HG02623 (cell line): ENCODE measurements around the gene BLOC1S5.

Source experiments
- ATAC-seq: cut with Tn5 transposase; IDR thresholded peaks from one replicate; pipeline ENCODE4 v1.9.1; 2021; ENCODE audit warnings: moderate library complexity; ENCODE audit not compliant: unreplicated experiment

The BLOC1S5 gene

GRCh38 chr6:8063761-8064637 lies at the start of gene BLOC1S5:
TSS of gene BLOC1S5 (minus strand) at chr6:8064389. CDS start at chr6:8064376, 13 bp downstream.
- ATAC-seq = peak; percentile 87

DNA sequence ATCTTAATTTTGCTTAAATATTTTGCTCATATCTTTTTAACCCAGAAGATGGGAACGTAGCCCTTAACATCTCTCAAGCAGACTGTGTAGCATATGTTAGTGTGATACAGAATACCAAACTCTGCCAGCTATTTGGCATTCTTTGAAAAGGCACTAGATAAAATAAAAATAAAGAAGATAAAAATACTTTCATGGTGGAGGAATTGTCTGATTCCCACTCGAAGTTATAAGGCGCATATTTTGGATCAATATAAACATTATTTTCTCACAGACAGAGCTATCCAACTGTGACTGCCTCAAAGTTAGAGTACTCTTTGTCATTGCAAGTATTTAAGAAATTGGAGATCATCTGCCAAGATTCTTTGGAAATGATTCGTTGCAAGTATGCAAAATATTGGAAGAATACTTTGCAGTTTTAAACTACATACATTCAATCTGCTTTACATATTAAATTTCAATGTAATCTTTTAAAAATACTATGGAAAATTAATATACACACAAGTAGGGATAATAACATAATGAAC lies 49.0 kb upstream of the BLOC1S5 start:
- ATAC-seq = no peak

- ATAC-seq = no peak
Measured at GRCh38 chr6:8110725-8111124, 46.5 kb upstream of the BLOC1S5 start.

DNA sequence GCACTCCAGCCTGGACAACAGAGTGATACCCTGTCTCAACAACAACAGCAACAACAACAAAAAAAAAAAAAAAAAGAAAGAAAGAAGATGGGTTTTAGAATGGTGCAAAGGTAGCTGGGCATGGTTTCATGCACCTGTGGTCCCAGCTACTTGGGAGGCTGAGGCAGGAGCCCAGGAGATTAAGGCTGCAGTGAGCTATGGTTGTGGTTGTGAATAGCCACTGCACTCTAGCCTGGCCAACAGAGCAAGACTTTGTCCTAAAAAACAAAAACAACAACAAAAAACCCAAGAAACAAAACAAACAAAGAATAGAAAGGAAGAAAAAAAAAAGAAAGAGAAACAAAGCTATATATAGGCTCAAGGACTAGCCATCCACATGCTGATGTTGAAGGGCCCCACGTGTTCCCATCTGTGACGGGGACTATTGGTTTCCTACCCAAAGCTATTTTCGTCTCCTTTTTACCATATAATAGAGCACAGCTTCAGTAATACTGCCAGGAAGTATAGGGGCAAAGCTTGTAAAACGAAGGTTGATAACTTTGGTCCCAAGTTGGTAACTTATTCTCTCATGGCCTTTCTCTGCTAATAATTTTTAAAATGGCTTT lies 46.0 kb upstream of the BLOC1S5 start:
- ATAC-seq = no peak

GRCh38 chr6:8108759-8109539 lies 44.8 kb upstream of the BLOC1S5 start:
- no peak for ATAC-seq

GRCh38 chr6:8108031-8108660 lies 44.0 kb upstream of the BLOC1S5 start:
- no peak for ATAC-seq

GRCh38 chr6:8105791-8106190 lies 41.6 kb upstream of the BLOC1S5 start:
- no peak for ATAC-seq

DNA sequence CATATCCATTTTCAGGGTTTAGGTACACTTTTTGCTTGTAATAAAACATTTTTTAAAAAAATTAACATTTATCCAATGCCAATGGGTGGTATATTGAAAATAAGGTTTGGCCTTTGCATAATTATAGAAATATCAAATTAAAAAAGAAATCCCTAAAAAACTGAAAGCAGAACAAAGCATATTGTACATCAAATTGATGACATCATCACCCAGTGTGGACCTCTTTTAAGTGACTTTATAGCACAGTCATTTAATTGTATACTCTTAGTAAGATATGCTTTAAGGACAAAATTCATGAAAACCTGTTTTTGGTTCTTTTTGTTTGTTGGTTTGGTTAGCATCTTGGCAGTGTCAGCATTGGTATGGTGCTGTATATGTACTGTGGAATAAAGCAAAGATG lies 39.5 kb upstream of the BLOC1S5 start:
- ATAC-seq = no peak

DNA sequence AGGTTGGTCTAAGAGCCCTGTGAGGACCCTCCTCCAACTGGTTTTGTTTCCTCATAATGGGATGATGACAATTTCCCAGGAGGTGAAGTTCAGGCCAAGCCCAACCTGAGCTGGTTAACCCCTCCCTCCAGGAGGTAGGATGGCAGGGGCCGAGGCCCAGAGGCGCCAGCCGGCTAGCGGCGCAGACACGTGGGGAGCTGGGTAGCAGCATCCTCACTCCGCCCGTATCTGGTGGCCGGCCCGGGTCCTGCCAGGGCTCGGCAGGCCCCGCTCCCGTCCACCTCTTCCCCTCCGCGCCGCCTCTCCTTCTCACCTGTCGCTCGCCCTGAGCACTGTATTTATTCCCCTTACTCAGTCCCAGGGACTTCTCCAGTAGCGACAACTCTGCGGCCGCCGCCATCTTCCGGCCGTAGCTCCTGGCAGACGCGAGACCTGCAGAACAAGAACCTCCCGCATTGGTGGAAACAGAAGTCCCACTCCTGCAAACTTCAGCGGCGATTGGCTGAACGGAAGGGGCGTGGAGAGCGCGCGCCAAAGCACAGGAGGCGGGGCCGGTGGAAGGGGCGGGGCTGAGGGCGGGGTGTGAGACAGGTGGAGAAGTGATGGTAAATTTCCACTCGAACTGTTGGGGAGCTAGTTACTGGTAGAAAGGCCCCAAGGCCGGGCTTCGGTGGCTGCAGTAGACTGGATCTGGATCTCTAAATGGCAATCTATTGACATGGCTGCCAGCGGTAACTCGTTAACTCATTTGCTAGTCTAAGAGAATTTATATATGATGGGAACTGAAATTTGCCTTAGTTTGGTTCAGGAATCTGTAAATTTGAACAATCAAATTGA lies 38.2 kb upstream of the BLOC1S5 start, which contains the start of gene EEF1E1:
Gene EEF1E1, minus strand, starts transcription at position 427 of the 837 bp plus-strand sequence. Its CDS starts 27 bp downstream, at position 400.
- peak; percentile 100 for ATAC-seq

GRCh38 chr6:8100159-8100854 lies 36.1 kb upstream of the BLOC1S5 start:
- no peak for ATAC-seq

- no peak for ATAC-seq
Measured at GRCh38 chr6:8090650-8091049, 26.5 kb upstream of the BLOC1S5 start.

- no peak for ATAC-seq
Measured at GRCh38 chr6:8088886-8089285, 24.7 kb upstream of the BLOC1S5 start.

- no peak for ATAC-seq
Measured at GRCh38 chr6:8087870-8088754, 23.9 kb upstream of the BLOC1S5 start.

- ATAC-seq = no peak
Measured at GRCh38 chr6:8086755-8087306, 22.6 kb upstream of the BLOC1S5 start.

- no peak for ATAC-seq
Measured at GRCh38 chr6:8085053-8085511, 20.9 kb upstream of the BLOC1S5 start.

- ATAC-seq = no peak
Measured at GRCh38 chr6:8084586-8084985, 20.4 kb upstream of the BLOC1S5 start.

DNA sequence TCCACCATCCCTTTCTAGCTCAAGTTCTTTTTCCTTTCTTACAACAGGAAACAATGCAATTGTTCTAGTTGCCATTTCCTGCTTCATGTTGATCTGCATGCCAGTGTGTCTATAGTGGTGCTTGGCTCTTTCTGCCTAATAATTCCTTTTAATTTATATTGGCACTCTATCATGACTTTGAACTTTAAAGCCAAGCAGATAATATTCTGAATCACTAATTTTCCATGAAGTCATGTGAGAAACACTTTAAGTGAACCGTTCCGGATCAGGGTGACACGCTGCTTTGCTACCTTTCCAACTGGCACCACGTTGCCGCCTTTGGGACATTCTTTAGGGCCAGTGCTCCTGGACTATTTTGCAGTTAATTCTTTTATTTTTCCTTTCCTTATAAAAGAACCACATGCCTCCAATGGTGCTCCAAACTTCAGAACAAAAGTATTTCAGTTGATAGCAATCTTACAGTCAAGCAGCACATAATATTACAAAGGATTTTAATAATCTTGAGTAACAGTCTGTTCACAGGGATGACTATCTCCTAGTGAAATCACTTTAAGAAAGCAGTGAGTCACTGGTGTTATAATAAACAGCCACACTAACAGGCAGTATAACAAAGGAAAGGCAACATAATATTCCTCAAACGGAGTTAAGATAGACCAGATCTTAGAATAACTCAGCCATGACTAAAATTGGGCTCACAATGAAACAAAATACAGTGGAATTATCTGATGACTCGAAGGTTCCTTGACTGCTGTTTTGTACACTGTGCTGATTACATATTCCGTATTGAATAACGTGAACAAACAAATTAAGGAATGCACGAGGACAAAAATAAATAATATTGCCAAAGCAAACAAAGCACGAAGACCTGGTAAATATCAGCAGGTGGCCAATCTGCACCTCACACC lies 19.0 kb upstream of the BLOC1S5 start:
- ATAC-seq = no peak
